ENCODE results near the gene DLGAP1.

- TF ChIP-seq EZH2 (IDR thresholded peaks at IDR 0.05; ENCODE audit: borderline replicate concordance, insufficient read depth, low read depth, low read length, poor library complexity, severe bottlenecking) (no peak), CTCF (IDR thresholded peaks at IDR 0.05) (no peak)
These were observed 580.5 kb downstream of the DLGAP1 start for GRCh38 chr18:3874581-3874980.
